Liver (tissue), 9 donors: ENCODE data around the gene RASA3. TPM values are rescaled to one million over a fixed set of nuclear protein-coding genes. Genes with fewer than 3 reads are reported as not detected.

ENCODE experiments used
- DNase-seq: peaks from one replicate; pipeline ENCODE4 v3.0.0-alpha.2; 2017; ENCODE audit warnings: low spot score
- H3K27ac ChIP-seq, 2 donors: one replicate each; pipeline ENCODE4 v1.7.0; 2013; ENCODE audit warnings: inconsistent platforms in 2 of 2, low read length in 2 of 2, control low read depth in 1 of 2, low read depth in 1 of 2, mild to moderate bottlenecking in 1 of 2
- H3K27me3 ChIP-seq, 4 donors: one replicate each; pipeline versions ENCODE4 v1.6.1 to v1.7.0; 2013; ENCODE audit warnings: low read length in 3 of 4, inconsistent platforms in 1 of 4, mild to moderate bottlenecking in 1 of 4, moderate library complexity in 1 of 4; ENCODE audit not compliant: control insufficient read depth in 4 of 4, insufficient read depth in 4 of 4
- H3K36me3 ChIP-seq, 4 donors: one replicate each; pipeline versions ENCODE4 v1.6.1 to v1.7.0; 2013; ENCODE audit warnings: low read length in 3 of 4, mild to moderate bottlenecking in 3 of 4, low read depth in 1 of 4, moderate library complexity in 1 of 4; ENCODE audit not compliant: control insufficient read depth in 4 of 4, insufficient read depth in 3 of 4
- H3K4me1 ChIP-seq, 4 donors: one replicate each; pipeline versions ENCODE4 v1.6.1 to v1.7.0; 2013; ENCODE audit warnings: low read length in 3 of 4, mild to moderate bottlenecking in 3 of 4, moderate library complexity in 1 of 4; ENCODE audit not compliant: control insufficient read depth in 4 of 4, insufficient read depth in 4 of 4
- H3K4me3 ChIP-seq, 3 donors: one replicate each; pipeline versions ENCODE4 v1.6.1 to v1.7.0; 2013; ENCODE audit warnings: low read length in 3 of 3, control low read depth in 1 of 3, low read depth in 1 of 3, mild to moderate bottlenecking in 1 of 3
- H3K9ac ChIP-seq, 2 donors: one replicate each; pipeline ENCODE4 v1.7.0; 2013; ENCODE audit warnings: low read length in 2 of 2, mild to moderate bottlenecking in 2 of 2, moderate library complexity in 2 of 2, control low read depth in 1 of 2, low read depth in 1 of 2
- H3K9me3 ChIP-seq, 4 donors: one replicate each; pipeline versions ENCODE4 v1.6.1 to v1.7.0; 2013; ENCODE audit warnings: low read length in 3 of 4; ENCODE audit not compliant: control insufficient read depth in 4 of 4
- EGR1 ChIP-seq, 2 donors: IDR thresholded peaks; 2 replicates each; pipeline ENCODE4 v1.6.1; 2016 to 2018; ENCODE audit warnings: antibody characterized with exemption in 2 of 2, low read depth in 2 of 2
- FOXA1 ChIP-seq: IDR thresholded peaks from 2 replicates; pipeline ENCODE4 v1.6.1; 2016; ENCODE audit warnings: antibody characterized with exemption
- GABPA ChIP-seq, 2 donors: IDR thresholded peaks in 1 of 2; conservative IDR thresholded peaks in 1 of 2; 2 replicates each; pipeline ENCODE4 v1.6.1; 2016; ENCODE audit warnings: antibody characterized with exemption in 2 of 2, mild to moderate bottlenecking in 1 of 2, moderate library complexity in 1 of 2
- JUND ChIP-seq, 2 donors: IDR thresholded peaks; 2 replicates each; pipeline ENCODE4 v1.6.1; 2016; ENCODE audit warnings: antibody characterized with exemption in 2 of 2
- RAD21 ChIP-seq, 2 donors: IDR thresholded peaks; 2 replicates each; pipeline ENCODE4 v1.6.1; 2016; ENCODE audit warnings: antibody characterized with exemption in 2 of 2, mild to moderate bottlenecking in 2 of 2
- RXRA ChIP-seq, 2 donors: IDR thresholded peaks; 2 replicates each; pipeline ENCODE4 v1.6.1; 2017 to 2018; ENCODE audit warnings: antibody characterized with exemption in 2 of 2, mild to moderate bottlenecking in 1 of 2
- SP1 ChIP-seq: IDR thresholded peaks from 2 replicates; pipeline ENCODE4 v1.6.1; 2018; ENCODE audit warnings: antibody characterized with exemption, mild to moderate bottlenecking
- WGBS: extraction: QIAGEN DNeasy Blood & Tissue Kit; methylation state at CpG from one replicate; pipeline ENCODE4 v1.1.7; 2013; 5-methylcytosine and 5-hydroxymethylcytosine counted together
- polyA plus RNA-seq, 2 donors: library from polyadenylated mRNA; stranded (reverse) in 1 of 2; unstranded in 1 of 2; fragments of 200-250 nt in 1 of 2; fragments of >200 nt in 1 of 2; fragmentation: Nextera tagmentation in 1 of 2; extraction: Ambion mirVana in 1 of 2; gene quantifications; one replicate each; pipeline versions ENCODE4 v1.2.1 to v1.2.3, GENCODE V29; 2013 to 2015
- total RNA-seq, 2 donors: library from RNA; depleted of rRNA; stranded (reverse); fragments of >200 nt; gene quantifications; one replicate each; pipeline ENCODE4 v1.2.3, GENCODE V29; 2014
- TF ChIP-seq, protein P1 (sequence below): IDR thresholded peaks from 2 replicates; pipeline ENCODE4 v1.6.1; 2016; ENCODE audit warnings: antibody characterized with exemption, mild to moderate bottlenecking
- TF ChIP-seq, protein P2 (sequence below): IDR thresholded peaks from 2 replicates; pipeline ENCODE4 v1.6.1; 2016; ENCODE audit warnings: antibody characterized with exemption
- TF ChIP-seq, protein P3 (sequence below): IDR thresholded peaks from 2 replicates; pipeline ENCODE4 v1.6.1; 2016; ENCODE audit warnings: antibody characterized with exemption
- TF ChIP-seq, protein P4 (sequence below): fragments of 150-350 bp; IDR thresholded peaks from 2 replicates; pipeline ENCODE4 v1.5.1; 2017; ENCODE audit warnings: improper control_type of control experiment, low read depth, low read length; ENCODE audit not compliant: missing input control
- donor health status: healthy.
- donor health status: healthy.
- donor health status: healthy.
- donor health status: healthy.
- donor health status: healthy.

RASA3 gene
- total and polyA plus RNA-seq, 4 donors: 0.64 to 5.9 (median 3.8) TPM

DNA sequence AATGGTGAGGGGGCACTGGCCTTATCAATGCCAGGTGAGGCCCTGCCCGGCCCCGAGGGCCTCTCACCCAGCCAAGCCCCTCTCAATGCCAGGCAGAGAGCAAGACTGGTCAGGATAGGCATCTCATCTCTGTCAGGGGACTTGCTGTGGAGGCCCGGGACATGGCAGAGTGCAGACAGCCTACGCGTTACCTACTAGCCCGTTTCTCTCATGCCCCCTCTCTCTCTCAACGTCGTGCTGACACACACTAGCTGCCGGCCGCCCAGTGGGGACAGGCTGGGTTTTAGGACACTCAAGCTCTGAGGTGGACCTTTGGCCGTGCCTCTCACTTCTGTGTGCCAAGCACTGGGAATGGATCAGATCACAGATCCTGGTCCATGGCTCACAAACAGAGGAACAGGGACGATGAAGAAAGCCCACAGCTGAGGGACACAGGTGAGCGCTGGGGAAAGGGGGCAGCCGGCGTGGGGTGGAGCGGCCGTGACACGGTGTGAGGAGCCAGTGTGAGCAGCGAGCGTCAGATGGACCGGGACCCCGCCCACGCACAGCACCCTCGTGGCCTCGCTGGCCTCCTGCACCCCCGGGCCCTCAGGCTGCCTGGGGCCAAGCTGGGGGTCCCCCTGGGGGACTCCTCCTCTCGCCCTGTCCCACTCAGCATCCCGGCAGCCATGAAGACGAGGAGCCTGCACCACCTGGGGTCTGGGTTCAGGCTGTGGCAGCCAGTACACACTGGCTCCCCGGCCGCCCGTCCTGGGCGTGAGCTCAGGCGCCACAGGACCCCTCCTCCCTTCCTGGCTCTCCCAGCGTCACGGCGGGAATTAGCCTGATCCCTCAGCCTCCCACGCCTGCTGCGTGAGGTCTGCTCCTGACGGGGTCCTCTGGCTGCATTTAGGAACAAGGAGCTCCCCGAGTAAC, 81.6 kb downstream of the RASA3 start (continued):
- TF ChIP-seq, protein P1, sequence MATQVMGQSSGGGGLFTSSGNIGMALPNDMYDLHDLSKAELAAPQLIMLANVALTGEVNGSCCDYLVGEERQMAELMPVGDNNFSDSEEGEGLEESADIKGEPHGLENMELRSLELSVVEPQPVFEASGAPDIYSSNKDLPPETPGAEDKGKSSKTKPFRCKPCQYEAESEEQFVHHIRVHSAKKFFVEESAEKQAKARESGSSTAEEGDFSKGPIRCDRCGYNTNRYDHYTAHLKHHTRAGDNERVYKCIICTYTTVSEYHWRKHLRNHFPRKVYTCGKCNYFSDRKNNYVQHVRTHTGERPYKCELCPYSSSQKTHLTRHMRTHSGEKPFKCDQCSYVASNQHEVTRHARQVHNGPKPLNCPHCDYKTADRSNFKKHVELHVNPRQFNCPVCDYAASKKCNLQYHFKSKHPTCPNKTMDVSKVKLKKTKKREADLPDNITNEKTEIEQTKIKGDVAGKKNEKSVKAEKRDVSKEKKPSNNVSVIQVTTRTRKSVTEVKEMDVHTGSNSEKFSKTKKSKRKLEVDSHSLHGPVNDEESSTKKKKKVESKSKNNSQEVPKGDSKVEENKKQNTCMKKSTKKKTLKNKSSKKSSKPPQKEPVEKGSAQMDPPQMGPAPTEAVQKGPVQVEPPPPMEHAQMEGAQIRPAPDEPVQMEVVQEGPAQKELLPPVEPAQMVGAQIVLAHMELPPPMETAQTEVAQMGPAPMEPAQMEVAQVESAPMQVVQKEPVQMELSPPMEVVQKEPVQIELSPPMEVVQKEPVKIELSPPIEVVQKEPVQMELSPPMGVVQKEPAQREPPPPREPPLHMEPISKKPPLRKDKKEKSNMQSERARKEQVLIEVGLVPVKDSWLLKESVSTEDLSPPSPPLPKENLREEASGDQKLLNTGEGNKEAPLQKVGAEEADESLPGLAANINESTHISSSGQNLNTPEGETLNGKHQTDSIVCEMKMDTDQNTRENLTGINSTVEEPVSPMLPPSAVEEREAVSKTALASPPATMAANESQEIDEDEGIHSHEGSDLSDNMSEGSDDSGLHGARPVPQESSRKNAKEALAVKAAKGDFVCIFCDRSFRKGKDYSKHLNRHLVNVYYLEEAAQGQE: no peak

DNA sequence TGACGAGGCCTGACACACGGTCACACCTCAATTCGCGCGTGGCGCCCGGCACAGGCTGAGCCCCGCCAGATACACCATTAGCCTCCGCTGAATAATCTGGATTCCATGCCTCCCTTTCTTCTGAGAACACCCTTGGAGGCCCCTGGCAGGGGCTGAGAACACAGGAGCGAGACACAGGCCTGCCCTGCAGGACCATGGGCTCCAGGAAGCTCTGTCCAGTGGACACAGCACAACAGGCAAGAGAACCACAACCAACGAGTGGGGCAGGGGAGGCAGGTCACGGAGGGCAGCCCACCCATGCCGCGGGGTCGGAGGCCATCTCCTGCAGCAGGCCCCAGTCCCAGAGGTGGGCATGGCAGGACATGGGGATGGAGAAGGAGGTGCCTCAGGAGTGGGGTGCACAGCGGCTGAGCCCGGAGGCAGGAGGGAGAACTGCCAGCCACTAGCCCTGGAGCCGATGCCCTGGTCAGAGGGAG, 82.8 kb downstream of the RASA3 start:
- peaks cover 0 to 1% (median 0%) of the 10 kb centered on the region in 4 donors for H3K36me3 ChIP-seq
- no peaks in the 10 kb centered on the region for H3K4me1 ChIP-seq
- no peak for DNase-seq
- no peak overlapping the region for H3K27ac ChIP-seq
- H3K4me3 ChIP-seq: no peak overlapping the region
- H3K9me3 ChIP-seq: no peaks in the 10 kb centered on the region
- 92% methylated on average over 18 of the region's 18 CpGs for WGBS
- no peak overlapping the region for H3K9ac ChIP-seq
- TF ChIP-seq RAD21 (IDR thresholded peaks at IDR 0.05) (no peak), EGR1 (IDR thresholded peaks at IDR 0.05; ENCODE audit: low read depth in 2 of 2) (no peak), GABPA (IDR thresholded peaks at IDR 0.05 in 1 of 2, conservative IDR thresholded peaks at IDR 0.05 in 1 of 2) (no peak), SP1 (no peak), JUND (IDR thresholded peaks at IDR 0.05) (no peak), FOXA1 (no peak), RXRA (IDR thresholded peaks at IDR 0.05) (no peak)
- TF ChIP-seq, protein P2, sequence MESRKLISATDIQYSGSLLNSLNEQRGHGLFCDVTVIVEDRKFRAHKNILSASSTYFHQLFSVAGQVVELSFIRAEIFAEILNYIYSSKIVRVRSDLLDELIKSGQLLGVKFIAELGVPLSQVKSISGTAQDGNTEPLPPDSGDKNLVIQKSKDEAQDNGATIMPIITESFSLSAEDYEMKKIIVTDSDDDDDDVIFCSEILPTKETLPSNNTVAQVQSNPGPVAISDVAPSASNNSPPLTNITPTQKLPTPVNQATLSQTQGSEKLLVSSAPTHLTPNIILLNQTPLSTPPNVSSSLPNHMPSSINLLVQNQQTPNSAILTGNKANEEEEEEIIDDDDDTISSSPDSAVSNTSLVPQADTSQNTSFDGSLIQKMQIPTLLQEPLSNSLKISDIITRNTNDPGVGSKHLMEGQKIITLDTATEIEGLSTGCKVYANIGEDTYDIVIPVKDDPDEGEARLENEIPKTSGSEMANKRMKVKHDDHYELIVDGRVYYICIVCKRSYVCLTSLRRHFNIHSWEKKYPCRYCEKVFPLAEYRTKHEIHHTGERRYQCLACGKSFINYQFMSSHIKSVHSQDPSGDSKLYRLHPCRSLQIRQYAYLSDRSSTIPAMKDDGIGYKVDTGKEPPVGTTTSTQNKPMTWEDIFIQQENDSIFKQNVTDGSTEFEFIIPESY: no peak
- TF ChIP-seq, protein P3, sequence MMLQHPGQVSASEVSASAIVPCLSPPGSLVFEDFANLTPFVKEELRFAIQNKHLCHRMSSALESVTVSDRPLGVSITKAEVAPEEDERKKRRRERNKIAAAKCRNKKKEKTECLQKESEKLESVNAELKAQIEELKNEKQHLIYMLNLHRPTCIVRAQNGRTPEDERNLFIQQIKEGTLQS: no peak
- TF ChIP-seq, protein P4, sequence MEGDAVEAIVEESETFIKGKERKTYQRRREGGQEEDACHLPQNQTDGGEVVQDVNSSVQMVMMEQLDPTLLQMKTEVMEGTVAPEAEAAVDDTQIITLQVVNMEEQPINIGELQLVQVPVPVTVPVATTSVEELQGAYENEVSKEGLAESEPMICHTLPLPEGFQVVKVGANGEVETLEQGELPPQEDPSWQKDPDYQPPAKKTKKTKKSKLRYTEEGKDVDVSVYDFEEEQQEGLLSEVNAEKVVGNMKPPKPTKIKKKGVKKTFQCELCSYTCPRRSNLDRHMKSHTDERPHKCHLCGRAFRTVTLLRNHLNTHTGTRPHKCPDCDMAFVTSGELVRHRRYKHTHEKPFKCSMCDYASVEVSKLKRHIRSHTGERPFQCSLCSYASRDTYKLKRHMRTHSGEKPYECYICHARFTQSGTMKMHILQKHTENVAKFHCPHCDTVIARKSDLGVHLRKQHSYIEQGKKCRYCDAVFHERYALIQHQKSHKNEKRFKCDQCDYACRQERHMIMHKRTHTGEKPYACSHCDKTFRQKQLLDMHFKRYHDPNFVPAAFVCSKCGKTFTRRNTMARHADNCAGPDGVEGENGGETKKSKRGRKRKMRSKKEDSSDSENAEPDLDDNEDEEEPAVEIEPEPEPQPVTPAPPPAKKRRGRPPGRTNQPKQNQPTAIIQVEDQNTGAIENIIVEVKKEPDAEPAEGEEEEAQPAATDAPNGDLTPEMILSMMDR: no peak
- TF ChIP-seq, protein P1: no peak
- H3K27me3 ChIP-seq: no peaks in the 10 kb centered on the region
